T-helper 1 cell (primary cell): ENCODE data around the gene AATK.

ENCODE experiments used
- DNase-seq, 5 donors: peaks; one replicate each; pipeline ENCODE4 v3.0.0-alpha.2; 2012 to 2020

AATK gene

DNA sequence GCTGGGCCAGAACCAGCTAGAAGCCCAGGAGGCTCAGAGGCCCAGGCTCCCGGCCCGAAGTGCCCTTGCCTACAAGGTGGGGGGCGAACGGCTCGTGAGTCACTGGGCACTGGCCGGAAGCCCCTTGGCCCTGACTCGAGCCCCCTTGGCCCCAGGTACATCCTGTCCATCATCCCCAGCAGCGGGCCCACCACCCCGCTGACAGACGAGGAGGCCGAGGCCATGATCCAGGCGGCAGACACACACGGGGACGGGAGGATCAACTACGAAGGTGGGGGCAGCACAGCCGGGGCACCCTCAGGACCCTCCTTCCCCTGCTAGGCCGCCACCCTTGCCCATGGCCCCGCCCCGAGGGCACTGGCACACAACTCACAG is 15.8 kb upstream of the AATK start:
- DNase-seq = no peak

DNA sequence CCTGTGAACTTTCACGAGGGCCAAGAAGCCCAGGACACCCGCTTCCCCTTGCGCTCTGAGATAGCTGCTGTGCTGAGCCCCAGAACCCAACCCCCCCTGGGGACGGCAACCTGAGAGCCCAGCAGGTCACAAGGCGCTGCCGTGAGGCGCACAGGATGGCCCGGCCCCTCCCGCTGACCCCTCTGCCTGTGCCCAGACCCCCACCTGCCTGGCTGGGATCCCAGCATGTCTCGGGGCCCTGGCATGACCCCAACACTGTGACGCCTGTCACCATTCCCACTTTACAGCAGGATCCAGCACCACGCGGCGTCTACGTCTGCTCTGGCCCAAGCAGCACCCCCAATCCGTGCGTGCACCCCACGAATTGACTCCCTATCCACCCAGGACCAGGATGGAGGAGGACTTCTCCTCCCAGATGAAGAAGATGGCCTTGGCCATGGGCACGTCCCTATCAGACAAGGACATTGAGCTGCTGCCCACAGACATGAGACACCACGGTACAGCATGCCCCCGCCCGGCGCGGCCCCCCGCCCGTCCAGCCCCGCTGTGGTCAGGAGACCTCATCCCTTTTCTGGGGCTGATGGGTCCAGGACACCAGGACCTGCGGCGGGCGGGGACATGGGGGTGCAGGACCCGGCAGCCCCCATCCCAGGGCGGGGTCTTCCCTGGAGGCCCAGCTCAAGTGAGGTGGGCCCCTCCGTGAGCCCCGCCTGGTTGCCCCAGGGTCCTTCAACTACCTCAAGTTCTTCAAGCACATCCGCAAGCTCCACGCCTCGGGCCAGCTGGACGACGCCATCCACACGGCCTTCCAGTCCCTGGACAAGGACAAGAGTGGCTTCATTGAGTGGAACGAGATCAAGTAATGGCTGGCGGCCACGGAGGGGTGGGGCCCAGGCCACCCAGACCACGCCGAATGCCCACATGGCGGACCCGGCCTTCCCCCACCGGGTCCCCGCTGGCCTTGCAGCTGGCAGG is 15.1 kb upstream of the AATK start:
- no peak for DNase-seq

DNA sequence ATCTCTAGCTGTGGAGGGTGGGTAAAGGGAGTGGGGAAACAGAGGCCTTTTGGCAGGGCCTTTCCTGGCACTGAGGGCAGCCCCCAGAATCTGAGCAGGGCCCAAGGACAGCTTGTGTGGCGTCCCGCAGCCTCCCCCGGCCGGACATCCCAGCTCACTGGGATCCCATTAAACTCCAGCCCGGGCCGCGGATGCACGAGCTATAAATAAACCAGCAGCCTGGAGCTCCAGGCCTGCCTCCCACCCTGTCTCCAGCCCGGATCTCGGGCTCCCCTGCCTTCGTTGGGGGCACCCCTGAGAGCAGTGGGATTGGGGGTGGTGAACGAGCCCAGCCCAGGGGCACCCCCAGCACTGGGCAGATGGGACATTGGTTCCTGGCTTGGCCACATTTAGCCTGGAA is 13.8 kb upstream of the AATK start:
- no peak for DNase-seq

DNA sequence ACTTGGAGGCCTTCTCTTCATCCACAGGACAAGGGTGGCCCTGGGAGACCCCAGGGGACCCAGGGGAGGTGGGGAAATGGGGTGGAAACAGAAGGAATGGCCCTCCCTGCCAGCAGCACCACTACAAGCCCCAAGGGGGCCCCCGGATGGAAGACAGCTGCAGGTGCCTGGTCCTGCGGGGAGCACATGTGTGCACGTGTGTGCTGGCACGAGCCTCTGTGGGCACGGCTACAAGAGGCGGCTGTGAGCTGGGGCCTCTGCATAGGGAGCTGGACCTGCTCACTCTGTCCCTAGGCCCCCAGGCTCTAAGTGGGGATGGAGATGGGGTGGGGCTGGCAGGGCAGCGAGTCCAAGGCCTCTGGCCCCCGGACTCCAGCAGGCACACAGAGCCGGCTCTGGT is 13.2 kb upstream of the AATK start:
- no peak for DNase-seq

DNA sequence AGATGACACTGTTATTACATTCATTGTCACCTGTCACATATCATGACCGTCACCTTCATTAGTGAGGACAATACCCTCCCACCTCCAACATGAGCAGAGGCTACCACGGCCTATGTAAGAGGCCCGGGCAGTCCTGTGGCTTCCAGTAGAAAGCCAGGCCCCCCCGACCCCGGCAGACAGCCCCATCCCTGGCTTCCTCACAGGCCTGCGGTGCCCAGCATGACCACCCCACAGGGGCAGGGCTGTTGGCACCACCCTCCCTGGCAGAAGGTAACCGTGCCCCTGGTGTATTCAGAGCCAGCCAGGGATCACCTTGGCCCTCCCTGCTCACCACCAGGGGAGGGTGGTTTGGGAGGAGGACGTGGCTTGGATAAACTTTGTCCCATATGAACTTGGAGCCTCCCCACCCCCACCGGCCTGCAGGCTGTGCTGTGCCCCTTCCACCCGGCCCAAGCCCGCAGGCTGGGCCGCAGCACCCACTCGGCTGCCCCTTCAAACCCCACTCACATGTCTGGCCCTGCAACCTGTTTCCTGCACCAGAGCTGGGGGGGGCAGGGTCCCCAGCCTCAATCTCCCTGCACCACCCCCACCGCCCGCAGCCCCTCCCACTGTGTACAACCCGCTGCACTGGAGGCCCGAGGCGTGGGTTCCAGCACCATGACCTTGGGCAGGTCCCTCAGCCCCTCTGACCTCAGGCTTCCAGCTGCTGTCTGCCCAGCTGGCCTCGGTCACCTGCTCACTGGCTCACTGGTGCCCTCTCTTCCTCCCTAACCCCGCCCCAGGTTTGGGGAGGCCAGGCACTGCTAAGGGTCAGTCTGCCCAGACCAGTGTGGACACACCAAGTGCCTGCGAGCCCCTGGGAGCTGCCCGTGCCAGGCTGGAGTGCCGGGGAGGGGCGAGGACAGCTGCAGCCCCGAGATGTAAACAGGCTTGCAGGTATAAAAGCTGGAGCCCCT is 12.4 kb upstream of the AATK start:
- DNase-seq = no peak

DNA sequence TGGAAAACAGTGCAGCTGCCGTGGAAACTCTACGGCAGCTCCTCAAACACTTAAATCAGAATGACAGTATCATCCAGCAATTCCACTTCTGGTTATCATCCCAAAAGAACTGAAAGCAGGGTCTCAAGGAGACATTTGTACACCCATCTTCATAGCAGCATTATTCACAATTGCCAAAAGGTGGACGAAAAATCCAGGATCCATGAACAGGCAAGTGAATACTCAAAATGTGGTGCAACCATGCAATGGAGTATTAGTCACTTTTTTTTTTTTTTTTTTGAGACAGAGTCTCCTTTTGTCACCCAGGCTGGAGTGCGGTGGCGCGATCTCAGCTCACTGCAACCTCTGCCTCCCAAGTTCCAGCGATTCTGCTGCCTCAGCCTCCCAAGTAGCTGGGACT is 10.6 kb upstream of the AATK start:
- DNase-seq = no peak

DNA sequence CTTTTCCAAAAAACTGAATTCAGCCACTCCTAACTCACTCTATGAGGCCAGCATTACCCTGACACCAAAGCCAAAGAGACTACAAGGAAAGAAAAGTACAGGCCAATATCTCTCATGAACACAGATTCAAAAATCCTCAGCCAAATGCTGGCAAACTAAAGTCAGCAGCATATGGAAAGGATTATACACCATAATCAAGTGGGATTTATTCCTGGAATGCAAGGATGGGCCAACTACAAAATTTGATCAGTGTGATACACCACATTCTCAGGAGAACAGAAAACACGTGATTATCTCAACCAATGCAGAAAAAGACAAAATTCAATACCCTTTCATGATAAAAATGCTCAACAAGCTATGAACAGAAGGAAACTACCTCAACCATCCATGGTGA is 7.7 kb upstream of the AATK start:
- DNase-seq = no peak

DNA sequence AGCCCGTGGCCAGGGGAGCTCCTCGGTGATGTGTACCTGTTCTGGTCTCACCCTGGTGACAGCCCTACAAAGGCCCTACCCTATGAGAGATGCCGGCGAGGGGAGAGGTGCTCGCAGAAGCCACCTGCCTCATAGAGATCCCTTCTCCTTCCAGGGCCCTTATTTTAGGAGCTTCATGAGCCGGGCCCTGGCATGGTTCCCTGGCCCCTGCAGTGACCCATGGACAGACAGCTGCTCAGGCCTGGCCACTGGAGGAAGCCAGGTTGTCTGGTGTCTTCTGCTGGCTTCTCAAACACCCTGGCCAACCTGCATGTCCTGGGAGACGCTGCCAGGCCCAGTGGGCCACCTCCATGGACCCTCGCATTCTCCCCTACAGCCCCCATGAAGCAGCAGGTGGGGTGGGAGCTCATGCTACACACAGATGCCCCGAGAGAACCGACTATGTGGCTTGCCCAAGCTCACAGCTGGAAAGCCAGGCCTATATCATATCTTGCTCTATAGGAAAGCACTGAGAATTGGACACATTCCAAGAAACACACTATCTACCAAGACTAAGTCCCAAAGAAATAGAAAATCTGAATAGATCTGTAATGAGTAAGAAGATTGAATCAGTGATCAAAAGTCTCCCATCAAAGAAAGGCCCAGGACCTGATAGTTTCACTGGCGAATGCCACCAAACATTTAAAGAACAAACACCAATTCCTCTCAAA is 7.2 kb upstream of the AATK start:
- no peak for DNase-seq

DNA sequence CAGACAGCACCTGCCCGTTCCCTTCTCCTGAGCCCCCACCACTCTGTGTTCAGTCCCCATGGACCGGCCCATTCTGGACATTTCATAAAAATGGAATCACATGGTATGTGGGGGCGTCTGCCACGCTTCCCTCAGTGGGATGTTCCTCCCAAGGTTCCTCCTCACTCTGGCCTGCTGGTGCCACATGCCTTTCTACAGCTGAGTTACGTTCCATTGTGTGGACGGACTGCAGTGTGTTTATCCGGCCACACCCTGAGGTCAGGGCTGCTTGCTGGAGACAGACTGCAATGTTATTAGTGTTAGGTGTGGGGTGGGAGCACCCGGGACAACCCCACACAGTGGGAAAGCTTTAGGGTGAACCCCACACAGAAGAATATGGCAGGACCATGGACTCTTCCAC is 5.9 kb upstream of the AATK start:
- DNase-seq = no peak

DNA sequence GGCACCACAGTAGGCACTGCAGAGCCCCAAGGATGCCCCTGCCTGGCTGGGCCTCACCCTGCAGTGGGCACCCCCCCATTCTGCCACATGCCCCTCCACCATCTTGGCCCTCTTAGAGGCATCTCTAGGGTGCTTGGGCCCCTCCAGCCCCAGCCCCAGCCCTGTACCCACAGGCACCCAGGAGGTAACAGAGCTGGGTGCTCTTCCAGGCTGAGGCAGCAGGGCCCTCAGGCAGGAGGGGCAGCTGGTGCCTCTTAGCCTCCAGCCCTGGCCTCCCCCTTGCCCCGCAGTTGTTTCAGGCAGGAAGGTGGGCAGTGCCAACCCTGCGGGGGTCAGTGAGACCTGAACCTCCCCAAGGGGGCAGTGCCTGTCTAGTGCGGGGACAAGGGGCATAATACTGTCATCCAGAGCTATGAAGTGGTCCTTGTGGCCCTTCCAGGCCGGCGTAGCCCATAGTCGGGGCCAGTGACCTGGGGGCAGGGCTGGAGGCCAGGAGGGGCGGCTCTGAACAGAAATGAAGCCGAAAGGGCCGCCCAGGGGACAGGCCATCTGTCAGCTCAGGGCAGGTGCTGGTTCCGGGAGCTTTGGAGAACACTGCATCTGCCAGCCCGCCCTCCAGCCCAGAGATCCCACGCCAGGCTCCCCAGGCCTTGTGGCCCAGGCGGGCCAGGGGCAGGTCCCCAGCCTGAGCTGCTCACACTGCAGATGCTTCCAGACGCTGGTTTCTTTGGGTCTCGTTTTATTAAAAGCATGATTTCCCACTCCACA is 4.9 kb upstream of the AATK start:
- DNase-seq = no peak

DNA sequence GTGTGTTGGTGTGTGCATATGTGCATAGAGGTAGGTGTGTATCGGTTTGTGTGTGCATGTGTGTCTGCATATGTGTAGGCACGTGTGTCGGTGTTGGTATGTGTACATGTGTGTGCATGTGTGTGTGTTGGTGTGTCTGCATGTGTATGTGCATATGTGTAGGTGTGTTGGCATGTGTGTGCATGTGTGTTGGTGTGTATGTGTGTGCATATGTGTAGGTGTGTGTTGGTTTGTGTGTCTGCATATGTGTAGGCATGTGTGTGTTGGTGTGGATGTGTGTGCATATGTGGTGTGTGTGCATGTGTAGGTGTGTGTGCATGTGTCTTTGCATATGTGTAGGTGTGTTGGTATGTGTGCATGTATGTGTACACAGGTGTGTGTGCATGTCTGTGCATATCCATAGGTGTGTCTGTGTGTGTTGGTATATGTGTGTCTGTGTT is 3.9 kb upstream of the AATK start:
- no peak for DNase-seq

DNA sequence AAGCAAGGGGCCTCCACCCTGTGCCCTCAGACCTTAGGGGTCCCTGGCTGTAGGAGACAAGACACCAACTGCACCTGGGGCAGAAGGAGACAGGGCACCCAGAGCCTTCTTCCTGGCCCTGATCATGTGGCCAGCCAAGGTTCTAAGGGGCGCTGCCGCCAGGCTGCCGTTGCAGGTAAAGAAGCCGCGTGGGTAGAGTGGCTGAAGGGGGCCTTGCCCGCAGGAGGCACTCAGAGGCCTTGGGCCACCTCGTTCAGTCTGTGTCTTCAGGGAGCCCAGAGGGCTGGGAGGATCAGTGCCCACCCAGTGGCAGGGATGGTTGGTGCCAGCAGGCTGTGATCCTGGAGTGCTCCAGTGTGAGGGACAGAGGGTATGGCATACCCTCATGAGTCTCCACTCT is 1.6 kb upstream of the AATK start:
- DNase-seq = no peak

DNA sequence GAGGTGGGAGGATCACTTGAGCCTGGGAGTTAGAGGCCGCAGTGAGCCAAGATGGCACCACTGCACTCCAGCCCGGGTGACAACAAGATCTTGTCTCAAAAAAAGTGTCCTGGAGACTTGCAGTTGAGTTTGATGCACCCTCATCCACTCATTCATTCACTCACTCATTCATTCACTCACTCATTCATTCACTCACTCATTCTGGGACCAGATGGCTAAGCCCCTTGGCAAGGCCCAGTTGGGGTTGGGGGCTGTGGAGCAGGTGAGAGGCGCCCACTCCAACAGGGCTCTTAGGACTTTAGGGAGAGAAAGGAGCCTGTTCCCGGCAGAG is 1.1 kb upstream of the AATK start:
- no peak for DNase-seq

DNA sequence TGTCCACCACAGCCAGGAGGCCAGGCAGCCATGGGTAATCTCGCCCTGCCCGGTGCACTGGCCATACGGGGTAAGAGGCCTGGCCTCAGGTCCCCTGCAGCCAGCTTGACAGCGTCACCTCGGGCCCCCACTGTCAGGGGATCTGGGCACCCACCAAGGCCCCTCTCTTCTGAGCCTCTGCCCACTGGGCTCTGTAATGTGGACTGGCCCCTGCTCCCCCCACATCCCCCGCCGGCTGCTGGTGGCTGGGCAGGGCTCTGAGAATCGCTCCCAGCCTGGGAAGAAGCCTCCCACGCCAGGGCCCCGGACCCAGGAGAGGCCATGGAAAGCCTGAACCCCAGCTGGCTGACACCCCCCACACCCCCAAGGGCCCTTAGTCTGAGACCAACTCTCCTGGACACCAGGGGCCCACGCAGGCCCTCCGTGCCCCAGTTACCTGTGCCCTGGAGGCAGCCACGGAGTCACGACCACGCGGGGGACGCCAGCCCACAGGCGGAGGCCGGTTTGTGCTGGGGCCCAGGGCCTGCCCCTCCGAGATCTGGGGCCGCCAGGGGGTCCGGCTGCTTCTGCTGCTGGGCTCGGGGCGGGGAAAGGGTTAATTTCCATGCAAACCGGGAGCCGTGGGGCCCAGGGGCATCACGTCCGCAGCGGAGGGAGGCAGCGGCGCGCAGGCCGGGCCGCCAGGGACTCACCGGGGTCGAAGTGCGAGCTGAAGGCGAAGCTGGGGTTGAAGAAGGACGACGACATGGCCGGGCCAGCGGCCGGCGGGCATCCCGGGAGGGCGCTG is 582 bp downstream of the AATK start, which contains the start of gene PVALEF:
Gene PVALEF, plus strand, starts transcription at position 262 of the 787 bp plus-strand sequence. CDS start 15,720 bp downstream, outside the sequence.
- DNase-seq = peak in 1 of 5 donors; percentile 9

DNA sequence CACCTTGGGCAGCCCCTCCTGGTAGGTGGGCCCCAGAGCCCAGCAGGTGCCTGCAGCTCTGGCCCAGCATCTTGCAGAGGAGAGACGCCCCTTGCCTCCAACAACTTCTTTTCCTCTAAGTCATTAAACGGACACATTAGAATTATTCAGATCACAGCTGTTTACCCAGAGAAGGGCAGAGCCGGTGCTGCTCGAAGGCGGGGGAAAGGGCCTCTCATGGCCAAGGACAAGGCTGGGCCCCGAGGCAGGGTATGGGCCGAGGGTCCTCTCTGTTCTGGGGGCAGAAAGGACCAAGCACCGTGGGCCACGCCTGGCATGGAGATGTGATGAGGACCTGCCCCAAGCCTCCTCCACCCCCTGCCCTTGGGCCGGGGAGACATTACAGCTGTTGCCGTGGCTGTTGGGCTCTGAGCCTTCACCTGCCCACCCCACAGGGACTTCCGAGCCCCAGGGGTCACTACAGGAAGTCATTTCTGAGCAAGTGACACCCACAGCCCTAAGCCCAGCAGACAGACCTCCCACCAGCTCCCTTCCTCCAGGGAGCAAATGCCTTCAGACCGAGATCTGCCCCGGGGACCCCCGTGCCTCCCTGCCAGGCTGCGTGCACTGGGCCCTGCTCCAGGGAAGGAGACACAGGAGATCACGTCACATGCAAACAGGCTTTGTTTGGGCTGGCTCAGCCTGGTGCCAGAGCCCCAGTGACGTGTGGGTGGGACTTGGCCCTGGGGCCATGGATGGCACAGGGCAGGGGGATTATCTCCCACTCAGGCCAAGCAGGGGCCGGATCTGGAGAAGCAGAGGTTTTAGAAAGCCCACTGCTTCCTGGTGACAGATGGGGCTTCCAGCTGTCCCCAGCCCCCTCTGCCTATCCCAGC is 1.4 kb downstream of the AATK start:
- peak in 1 of 5 donors; percentile 10 for DNase-seq

DNA sequence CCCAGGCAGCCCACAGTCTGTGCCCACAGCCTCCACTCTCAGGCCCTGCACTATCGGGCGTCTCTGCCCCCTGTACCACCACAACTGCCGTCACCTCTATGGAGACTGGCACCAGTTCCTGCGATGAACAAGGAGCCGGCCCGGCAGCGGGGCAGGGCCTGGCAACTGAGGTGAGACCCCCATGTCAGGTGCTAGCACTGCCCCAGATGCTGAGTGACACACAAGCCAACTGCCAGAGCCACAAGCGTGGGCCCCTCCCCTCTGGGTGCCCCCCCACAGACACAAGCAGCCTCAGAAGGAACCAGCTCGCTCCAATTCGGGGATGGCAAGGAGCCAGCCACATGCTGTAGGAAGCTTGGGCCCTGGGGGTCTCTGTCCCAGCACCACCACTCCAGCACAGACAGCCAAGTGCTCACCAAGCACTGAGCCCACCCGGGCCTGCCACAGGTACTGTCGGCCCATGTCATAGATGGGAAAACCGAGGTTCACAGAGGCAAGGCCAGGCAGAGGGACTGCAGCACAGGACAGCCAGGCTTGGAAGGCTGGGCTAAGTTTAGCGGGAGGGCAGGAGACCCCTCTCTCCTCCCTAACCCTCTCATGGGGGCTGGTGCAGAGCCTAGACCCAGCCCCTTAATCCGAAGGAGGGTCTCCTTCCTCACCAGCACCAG is 2.2 kb downstream of the AATK start:
- no peak for DNase-seq

DNA sequence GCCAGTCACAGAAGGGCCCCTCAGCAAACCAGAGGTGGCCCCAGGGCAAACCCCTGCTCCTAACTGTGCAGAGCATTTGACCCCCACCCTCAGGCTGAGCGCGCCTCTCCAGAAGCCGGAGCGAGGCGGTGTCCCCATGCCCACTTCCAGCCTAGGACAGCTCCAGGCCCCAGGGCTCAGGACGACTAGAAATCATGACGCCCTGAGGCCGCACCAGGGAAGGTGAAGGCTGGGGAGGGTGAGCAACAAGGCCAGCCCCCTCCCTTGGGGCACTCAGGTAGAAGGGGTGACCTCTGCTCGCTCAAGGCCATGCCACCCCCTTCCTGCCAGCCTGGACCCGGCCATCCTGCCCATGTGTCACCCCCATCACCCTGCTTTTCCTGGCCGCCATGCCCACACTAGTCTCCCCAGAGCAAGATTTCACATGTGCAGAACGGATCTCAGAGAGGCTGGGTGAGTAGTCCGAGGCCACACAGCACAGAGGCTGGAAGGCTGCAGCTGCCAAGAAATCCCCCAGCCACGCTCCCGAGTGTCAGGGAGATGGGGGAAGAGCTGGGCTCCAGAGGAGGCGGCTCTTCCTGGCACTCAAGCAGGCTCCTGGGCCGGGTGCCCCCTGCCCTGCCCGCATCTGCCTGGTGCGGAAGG is 2.8 kb downstream of the AATK start:
- no peak for DNase-seq

DNA sequence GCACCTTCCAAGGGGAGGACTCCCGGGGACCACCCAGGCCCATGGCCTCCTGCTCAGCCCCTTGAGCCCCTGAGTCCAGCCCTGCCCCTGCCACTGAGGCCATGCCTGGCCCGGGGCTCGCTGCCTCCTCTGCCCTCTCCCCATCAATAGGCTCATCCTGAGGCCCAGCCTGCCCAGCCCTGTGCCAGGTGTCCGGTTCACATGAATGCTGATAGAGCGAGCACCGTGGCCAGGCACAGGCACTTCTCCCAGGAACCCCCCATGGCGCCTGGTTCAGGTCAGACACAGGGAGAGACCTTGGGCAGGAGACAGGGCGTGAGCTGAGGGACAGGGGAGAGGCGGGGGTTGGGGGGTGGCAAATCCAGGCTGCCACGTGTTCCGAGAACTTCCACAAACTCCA is 3.5 kb downstream of the AATK start:
- DNase-seq = no peak

DNA sequence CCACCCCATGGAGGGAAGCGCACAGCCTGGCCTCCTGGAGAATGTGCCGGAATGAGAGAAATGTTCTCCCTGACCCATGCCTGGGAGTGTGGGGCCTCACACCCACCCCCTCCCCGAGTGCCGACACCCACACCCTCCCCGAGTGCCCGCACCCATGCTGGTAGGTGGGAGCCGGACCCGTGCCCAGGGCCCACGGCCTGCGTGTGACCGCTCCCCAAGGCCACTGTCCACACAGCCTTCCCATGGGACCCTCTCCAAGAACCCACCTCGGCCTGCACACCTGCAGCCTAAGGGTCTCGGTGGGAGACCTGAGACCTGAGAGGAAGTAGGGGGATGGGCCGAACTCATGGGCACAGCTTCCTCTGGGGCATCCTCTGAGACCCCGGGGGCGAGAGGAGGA is 4.0 kb downstream of the AATK start:
- peak in 1 of 5 donors; percentile 11 for DNase-seq
